WI38 (cell line): Measurements from ENCODE around the gene DNM3.

Source experiments
- H3K4me3 ChIP-seq: 2 replicates; pipeline ENCODE4 v1.5.1; 2011; ENCODE audit warnings: low read depth, mild to moderate bottlenecking, control low read depth, low read length
- TF ChIP-seq, protein P1 (sequence below): IDR thresholded peaks from 2 replicates; pipeline ENCODE4 v1.5.1; 2012; ENCODE audit warnings: low read depth, mild to moderate bottlenecking, control low read depth, low read length

Gene DNM3

DNA sequence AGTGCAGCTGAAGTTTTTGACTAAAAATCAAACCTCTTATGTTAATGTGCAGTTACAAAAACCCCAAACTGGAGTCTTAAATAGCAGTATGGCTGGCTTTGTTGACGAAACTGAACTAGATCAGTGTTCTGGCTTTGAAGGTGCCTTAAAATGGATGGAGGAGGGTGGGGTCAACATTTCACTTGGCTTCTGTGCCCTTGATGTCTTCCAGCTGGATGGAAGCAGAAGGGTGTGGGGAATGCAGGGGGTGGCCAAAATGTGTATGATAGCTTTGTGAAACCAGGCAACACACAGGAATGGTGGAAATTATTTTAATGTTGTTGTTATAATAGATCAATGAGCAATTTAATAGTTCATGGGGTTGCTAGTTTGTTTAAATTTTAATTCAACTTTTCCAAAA lies 482.4 kb downstream of the DNM3 start:
- H3K4me3 ChIP-seq: no peak overlapping the region

DNA sequence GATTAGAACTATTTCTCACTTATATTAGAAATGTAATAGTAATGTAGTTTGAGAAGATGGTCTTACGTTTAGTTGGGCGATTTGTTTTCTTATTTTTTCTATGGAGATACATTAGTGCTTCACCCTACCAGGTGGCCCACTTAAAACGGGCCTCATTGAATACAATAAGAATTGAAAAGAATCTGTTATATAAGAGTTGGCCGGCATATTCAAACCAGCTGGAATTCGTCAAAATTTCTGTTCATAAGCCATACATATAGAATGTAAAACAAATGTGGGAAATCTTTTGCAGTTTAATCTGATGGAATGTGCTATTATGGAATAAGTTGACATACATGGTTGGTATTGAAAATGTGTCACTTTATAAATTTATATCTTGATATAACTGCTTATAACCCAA lies 482.8 kb downstream of the DNM3 start:
- no peak overlapping the region for H3K4me3 ChIP-seq
- TF ChIP-seq, protein P1, sequence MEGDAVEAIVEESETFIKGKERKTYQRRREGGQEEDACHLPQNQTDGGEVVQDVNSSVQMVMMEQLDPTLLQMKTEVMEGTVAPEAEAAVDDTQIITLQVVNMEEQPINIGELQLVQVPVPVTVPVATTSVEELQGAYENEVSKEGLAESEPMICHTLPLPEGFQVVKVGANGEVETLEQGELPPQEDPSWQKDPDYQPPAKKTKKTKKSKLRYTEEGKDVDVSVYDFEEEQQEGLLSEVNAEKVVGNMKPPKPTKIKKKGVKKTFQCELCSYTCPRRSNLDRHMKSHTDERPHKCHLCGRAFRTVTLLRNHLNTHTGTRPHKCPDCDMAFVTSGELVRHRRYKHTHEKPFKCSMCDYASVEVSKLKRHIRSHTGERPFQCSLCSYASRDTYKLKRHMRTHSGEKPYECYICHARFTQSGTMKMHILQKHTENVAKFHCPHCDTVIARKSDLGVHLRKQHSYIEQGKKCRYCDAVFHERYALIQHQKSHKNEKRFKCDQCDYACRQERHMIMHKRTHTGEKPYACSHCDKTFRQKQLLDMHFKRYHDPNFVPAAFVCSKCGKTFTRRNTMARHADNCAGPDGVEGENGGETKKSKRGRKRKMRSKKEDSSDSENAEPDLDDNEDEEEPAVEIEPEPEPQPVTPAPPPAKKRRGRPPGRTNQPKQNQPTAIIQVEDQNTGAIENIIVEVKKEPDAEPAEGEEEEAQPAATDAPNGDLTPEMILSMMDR: no peak

More for the DNA sequence above, 482.4 kb downstream of the DNM3 start:
- TF ChIP-seq, protein P1: no peak

DNA sequence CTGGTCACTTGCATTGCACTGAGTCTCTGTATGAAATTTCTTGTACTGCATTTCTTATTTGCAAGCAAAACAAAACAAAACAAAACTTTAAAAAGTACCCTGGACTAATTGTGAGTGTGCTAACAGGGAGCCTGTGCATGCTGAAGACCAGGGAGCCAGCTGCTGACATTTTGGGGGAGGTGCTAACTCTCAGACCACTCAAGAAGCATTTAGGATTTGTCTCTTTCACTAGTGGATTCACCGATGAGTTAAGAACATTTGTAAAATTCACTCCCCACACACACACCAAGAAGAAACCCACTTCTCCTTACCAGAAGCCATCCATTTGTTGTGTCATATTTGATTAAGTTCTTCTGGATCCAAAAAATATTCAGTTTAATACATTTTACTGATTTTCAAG lies 483.5 kb downstream of the DNM3 start:
- H3K4me3 ChIP-seq: no peak overlapping the region
- TF ChIP-seq, protein P1: no peak

DNA sequence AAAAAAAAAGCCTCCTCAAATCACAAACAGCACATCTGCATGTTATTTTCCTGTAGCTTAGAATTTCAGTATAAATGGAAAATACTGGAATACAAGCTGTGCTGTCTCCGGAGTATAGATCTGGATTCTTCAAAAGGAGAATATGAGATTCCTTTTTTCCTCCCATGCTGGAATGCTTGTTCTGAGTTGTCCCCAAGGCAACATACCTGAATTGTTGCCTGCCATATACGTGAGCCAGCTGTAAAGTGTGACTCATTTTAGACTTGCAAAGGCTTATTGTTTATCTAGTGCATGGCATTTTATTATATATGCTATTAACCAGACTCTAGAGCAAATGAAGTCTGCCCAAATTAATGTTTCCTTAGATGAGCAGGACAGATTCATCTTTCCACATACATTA lies 484.2 kb downstream of the DNM3 start:
- no peak overlapping the region for H3K4me3 ChIP-seq

DNA sequence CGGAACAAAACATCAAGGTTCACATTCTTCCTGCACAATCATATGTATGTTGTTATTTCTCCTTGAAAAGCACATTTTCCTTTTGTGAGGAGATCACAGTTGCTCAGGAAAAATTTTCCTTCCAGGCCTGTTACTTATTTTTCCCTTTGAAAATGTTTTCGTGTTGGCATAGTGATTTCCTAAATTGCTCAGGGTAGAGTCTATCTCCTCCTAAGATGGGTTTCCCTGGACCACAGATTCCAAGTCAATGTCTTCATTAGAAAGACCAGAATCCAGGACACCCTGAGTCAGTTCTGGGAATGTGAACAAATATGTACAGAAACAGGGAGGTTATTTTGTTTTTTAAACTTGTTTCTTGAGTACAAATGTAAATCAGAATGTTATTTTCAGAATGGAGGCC lies 484.8 kb downstream of the DNM3 start:
- H3K4me3 ChIP-seq: no peak overlapping the region
- TF ChIP-seq, protein P1: no peak

More for the DNA sequence above, 484.2 kb downstream of the DNM3 start:
- TF ChIP-seq, protein P1: no peak

DNA sequence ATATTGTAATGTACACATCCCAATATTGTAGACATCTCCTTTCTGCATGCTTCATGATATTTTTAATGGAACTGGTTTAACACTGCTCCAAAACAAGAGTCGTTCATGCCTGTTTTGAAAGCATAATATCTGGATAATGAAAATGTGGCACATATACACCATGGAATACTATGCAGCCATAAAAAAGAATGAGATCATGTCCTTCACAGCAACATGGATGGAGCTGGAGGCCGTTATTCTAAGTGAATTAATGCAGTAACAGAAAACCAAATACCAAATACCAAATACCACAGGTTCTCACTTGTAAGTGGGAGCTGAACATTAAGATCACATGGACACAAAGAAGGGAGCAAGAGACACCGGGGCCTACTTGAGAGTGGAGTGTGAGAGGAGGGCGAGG lies 487.0 kb downstream of the DNM3 start:
- TF ChIP-seq, protein P1: no peak

DNA sequence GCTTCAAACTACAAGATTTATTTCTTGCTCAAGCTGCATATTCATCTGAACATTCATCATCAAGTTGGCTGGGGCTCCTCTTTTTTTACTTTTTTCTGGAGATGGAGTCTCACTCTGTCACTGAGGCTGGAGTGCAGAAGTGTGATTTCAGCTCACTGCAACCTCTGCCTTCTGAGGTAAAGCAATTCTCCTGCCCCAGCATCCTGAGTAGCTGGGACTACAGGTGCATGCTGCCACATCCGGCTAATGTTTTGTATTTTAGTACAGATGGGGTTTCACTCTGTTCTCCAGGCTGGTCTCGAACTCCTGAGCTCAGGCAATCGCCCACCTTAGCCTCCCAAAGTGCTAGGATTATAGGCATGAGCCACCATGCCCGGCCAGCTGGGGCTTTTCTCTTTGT lies 490.9 kb downstream of the DNM3 start:
- TF ChIP-seq, protein P1: no peak
- H3K4me3 ChIP-seq: no peak overlapping the region

More for the DNA sequence above, 487.0 kb downstream of the DNM3 start:
- no peak overlapping the region for H3K4me3 ChIP-seq
